AG04449 (cell line): ENCODE data around the gene CDK11A.

ENCODE experiments used
- CTCF ChIA-PET: fragments of 350-600 bp; formaldehyde crosslinking; extraction: SDS; loops from one replicate; lab custom pipeline; 2021; ENCODE audit warnings: antibody characterized with exemption; lab: Yijun Ruan, JAX
- POLR2A ChIA-PET: fragments of 400-600, 350-600 bp; formaldehyde crosslinking; extraction: SDS; loops from one replicate; lab custom pipeline; 2020; ENCODE audit warnings: antibody characterized with exemption, inconsistent platforms; lab: Yijun Ruan, JAX
- DNase-seq: peaks from one replicate; pipeline ENCODE4 v3.0.0-alpha.2; 2010; ENCODE audit warnings: low read depth, low spot score
- H3K4me3 ChIP-seq: 2 replicates; pipeline ENCODE4 v1.5.1; 2011; ENCODE audit warnings: low read depth, mild to moderate bottlenecking, control low read depth, low read length
- CTCF ChIP-seq: IDR thresholded peaks from one replicate; pipeline ENCODE4 v1.5.1; 2011; ENCODE audit warnings: mild to moderate bottlenecking, moderate library complexity, low read length, control low read depth, inconsistent platforms; ENCODE audit not compliant: insufficient read depth; ENCODE audit errors: missing control alignments

The CDK11A gene

GRCh38 chr1:1758692-1759455, 34.7 kb upstream of the CDK11A start:
- no peak overlapping the region for H3K4me3 ChIP-seq
- ChIA-PET POLR2A (no interaction called here), CTCF (interaction anchor here (1.7 kb wide), 1 partner anchor 147 kb away, joined by 5 read pairs; no protein-coding TSS in a partner anchor)
- no peak for TF ChIP-seq CTCF
- no peak for DNase-seq

- POLR2A ChIA-PET: no interaction called here
- TF ChIP-seq CTCF: no peak
- CTCF ChIA-PET: interaction anchor here (1.7 kb wide), 1 partner anchor 148 kb away, joined by 5 read pairs; no protein-coding TSS in a partner anchor
- DNase-seq: no peak
- no peak overlapping the region for H3K4me3 ChIP-seq
Observed at GRCh38 chr1:1758059-1758621, 34.0 kb upstream of the CDK11A start.

DNA sequence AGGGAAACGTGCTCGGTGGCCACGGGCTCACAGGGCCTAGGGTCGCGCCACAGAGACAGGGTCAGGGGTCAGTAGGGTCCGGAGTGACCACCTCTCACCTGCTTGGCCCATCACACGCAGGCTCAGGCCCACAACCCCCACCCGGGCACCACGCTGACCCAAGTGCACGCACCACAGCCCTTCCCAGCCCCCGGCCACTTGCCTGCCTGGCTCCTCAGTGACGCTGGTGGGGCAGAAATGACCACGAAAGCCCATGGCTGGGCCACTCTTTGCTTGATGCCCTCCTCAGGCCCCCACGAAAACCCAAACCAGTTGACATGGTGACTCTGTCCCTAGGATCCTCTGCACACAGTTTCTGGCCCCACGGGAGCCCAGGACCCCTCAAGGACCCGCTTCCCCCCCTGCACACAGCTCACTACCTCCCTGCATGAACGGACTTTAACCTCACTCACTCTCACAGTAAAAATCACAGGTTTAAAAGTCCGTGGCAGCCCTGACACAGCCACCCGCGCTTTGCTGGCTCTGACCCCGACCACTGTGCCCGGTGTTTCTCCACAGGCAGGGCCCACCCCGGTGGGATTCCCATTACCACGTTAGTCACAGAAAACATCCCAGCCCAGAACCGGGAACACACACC, 33.4 kb upstream of the CDK11A start:
- POLR2A ChIA-PET: no interaction called here
- TF ChIP-seq CTCF: no peak
- no peak for DNase-seq
- CTCF ChIA-PET: interaction anchor here (1.7 kb wide), 1 partner anchor 148 kb away, joined by 5 read pairs; no protein-coding TSS in a partner anchor
- H3K4me3 ChIP-seq: no peak overlapping the region

DNA sequence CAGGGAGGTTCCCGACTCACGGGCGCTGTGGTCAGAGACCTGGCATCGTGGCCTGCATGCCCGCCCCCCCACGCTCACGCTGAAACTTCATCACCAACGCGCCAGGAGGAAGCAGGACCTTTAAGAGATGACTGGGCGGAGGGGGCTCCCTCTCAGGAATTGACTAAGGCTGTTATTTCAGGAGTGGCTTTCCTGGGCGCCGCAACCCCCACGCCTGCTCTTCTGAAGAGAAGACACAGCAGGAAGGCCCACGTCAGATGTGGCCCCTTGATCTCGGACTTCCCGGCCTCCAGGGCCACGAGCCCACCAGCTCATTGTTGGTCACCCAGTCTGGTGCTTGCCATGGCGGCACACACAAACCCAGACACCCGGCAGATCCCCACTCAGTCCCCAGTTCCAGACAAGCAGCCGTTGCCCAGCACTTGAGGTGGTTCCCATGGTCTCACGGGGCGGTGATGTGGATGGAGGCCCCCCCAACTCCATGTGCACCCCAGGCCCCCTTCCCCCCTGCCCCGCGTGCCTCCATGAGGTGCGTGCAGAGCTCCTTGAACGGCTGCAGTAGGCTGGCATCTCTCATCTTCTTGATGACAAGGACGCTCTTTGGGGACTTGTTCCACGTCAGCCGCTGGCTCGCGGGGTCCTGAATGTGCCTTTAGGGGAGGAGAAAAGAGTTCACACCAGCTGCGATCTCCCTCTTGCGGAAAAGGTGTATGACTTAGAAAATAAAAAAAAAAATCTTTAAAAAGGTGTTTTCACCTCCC, 32.7 kb upstream of the CDK11A start:
- H3K4me3 ChIP-seq: no peak overlapping the region
- DNase-seq: no peak
- CTCF ChIA-PET: interaction anchor here (1.0 kb wide), 2 partner anchors 33 to 39 kb away, joined by 3 read pairs; no protein-coding TSS in a partner anchor
- POLR2A ChIA-PET: no interaction called here
- no peak for TF ChIP-seq CTCF

DNA sequence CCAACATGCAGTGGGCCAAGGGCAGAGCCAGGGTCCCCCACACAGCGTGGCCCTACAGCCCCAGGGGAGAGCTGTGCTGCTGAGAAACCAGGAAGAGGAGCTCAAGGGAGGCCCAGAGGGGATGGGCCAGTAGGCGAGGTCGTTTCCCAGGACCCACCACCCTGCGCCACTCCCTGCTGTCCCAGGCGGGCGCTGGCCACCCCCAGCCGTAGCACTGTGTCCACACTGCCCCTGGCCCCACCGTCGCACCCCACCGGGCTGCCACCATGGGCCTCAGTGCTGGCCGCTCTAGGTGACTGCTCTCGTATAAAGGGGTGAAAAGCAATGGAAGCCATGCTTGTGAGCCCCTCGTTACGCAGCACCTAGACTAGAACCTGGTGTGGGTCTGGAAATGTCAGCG, 31.7 kb upstream of the CDK11A start:
- DNase-seq: no peak
- POLR2A ChIA-PET: no interaction called here
- no peak for TF ChIP-seq CTCF
- no peak overlapping the region for H3K4me3 ChIP-seq
- CTCF ChIA-PET: interaction anchor here (1.0 kb wide), 2 partner anchors 34 to 40 kb away, joined by 3 read pairs; no protein-coding TSS in a partner anchor
